NB4 (cell line): ENCODE measurements around the gene AHRR.

Source experiments
- DNase-seq: peaks from one replicate; pipeline ENCODE4 v3.0.0; 2010; ENCODE audit warnings: low read depth
- H3K4me3 ChIP-seq: one replicate; pipeline ENCODE4 v1.5.1; 2011; ENCODE audit warnings: mild to moderate bottlenecking, low read depth, low read length, moderate library complexity
- MYC ChIP-seq: IDR thresholded peaks from 2 replicates; pipeline ENCODE4 v1.6.1; 2011; ENCODE audit warnings: low read depth, low read length
- POLR2A ChIP-seq: IDR thresholded peaks from 2 replicates; pipeline ENCODE4 v1.6.1; 2011; ENCODE audit warnings: mild to moderate bottlenecking; ENCODE audit not compliant: insufficient read length; ENCODE audit errors: extremely low read depth
- TF ChIP-seq, protein P1 (sequence below): IDR thresholded peaks from one replicate; pipeline ENCODE4 v1.5.1; 2012; ENCODE audit warnings: low read depth, low read length
- TF ChIP-seq, protein P2 (sequence below): IDR thresholded peaks from 2 replicates; pipeline ENCODE4 v1.6.1; 2011; ENCODE audit warnings: low read depth, low read length

Gene AHRR

DNA sequence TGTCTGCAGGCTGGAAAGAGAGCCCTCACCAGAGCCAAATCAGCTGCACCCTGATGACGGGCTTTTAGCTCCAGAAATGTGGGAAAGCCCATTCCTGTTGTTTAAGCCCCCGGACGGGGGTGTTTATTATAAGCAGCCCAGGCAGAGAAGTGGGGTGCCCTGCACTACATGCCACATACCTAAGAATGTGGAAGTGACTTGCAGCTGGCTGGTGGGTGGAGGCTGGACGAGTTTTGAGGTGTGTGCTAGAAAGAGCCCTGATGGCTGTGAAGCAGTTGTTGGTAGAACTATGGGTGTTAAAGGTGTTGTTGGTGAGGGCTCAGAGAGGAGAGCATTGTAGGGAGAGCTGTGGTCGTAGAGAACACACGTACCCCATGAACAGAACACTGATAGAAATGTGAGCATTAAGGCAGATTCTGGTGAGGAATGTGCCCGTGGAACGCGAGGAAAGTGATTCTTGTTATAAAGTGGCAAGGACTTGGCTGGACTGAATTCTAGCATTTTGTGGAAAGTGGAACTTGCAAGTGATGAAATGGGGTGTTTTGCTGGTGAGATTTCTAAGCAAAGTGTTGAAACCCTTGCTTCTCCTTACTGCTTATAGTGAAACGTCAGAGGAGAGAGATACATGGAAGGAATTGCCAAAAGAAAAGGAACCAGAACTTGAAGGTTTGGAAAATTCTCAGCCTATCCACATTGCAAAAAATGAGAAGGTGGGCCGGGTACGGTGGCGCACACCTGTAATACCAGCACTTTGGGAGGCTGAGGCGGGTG lies 38.9 kb downstream of the AHRR start:
- TF ChIP-seq, protein P1, sequence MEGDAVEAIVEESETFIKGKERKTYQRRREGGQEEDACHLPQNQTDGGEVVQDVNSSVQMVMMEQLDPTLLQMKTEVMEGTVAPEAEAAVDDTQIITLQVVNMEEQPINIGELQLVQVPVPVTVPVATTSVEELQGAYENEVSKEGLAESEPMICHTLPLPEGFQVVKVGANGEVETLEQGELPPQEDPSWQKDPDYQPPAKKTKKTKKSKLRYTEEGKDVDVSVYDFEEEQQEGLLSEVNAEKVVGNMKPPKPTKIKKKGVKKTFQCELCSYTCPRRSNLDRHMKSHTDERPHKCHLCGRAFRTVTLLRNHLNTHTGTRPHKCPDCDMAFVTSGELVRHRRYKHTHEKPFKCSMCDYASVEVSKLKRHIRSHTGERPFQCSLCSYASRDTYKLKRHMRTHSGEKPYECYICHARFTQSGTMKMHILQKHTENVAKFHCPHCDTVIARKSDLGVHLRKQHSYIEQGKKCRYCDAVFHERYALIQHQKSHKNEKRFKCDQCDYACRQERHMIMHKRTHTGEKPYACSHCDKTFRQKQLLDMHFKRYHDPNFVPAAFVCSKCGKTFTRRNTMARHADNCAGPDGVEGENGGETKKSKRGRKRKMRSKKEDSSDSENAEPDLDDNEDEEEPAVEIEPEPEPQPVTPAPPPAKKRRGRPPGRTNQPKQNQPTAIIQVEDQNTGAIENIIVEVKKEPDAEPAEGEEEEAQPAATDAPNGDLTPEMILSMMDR: no peak
- TF ChIP-seq MYC: no peak
- TF ChIP-seq POLR2A: no peak
- TF ChIP-seq, protein P2, sequence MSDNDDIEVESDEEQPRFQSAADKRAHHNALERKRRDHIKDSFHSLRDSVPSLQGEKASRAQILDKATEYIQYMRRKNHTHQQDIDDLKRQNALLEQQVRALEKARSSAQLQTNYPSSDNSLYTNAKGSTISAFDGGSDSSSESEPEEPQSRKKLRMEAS: no peak
- DNase-seq: peak; percentile 48
- H3K4me3 ChIP-seq: no peak overlapping the region

DNA sequence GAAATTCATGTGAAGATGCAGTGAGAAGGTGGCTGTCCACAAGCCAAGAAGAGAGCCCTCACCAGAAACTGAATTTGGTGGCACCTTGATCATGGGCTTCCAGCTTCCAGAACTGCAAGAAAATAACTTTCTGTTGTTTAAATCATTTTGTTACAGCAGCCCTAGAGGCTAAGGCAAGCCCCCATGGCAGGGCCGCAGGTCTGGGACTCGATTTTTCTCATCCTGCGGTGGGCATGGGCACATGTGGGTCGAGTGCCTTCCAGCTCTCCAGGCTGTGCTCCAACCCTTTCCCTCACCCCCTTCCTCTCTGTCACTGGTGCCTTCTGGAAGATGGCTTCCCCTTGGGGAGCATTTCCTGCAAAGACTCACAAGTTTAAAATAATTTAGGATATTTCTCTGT lies 40.7 kb downstream of the AHRR start:
- TF ChIP-seq, protein P1: no peak
- TF ChIP-seq, protein P2: no peak
- no peak for TF ChIP-seq POLR2A
- no peak for TF ChIP-seq MYC
- no peak for DNase-seq
- no peak overlapping the region for H3K4me3 ChIP-seq

DNA sequence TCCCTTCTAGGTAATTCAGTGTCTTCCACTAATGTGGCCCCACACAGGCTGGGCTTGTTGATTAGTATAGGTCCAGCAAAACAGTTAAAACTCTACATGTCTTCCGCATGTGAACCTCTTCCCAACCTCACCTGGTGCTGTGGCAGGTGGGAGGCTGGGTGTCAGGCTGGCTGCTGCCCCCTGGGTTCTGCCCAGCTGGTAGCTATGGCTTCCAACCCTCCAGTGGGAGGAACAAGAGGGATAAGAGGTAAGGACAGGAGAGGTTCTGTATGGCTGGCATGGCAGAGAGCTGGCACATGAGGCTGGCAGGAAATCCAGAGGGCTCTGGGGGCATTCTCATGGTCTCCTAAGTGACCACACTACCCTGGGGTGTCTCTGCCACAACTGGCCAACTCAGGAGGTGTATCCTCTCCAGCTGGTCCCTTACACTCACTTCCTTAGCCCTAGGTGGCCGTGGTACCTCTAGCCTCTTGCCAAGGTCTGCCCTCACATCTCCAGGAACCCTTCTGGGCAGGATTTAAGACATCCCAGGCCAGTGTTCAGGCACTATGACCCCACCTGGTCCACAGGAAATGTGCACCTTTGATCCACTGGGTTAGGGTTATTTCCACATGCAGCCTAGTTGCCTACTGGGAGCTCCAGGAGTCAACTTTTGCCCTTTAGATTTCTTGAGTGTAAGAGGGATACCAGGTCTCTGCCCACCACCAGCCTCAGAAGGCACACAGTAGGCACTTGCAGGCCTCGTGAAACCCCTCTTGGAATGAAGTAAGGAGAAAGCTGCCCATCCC lies 41.7 kb downstream of the AHRR start:
- no peak overlapping the region for H3K4me3 ChIP-seq
- TF ChIP-seq POLR2A: no peak
- TF ChIP-seq, protein P1: no peak
- TF ChIP-seq, protein P2: no peak
- TF ChIP-seq MYC: no peak
- DNase-seq: no peak

DNA sequence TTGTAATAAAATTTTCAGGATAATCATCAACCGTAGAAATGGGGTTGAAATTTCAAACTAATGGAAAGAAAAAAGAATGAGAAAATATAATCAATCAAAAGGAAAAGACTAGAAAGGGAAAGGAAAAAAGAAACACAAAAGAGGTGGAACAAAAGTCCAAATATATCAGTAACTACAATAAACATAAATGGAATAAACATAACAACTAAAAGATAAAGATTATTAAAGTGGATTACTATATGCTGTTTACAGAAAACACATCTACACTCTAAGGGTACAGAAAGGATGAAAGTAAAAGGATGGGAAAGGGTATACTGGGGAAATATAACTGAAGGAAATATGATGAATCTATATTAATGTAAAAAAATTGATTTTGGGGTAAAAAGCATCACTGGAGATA lies 43.0 kb downstream of the AHRR start:
- TF ChIP-seq POLR2A: no peak
- no peak for TF ChIP-seq MYC
- TF ChIP-seq, protein P1: no peak
- TF ChIP-seq, protein P2: no peak
- DNase-seq: no peak
- no peak overlapping the region for H3K4me3 ChIP-seq

DNA sequence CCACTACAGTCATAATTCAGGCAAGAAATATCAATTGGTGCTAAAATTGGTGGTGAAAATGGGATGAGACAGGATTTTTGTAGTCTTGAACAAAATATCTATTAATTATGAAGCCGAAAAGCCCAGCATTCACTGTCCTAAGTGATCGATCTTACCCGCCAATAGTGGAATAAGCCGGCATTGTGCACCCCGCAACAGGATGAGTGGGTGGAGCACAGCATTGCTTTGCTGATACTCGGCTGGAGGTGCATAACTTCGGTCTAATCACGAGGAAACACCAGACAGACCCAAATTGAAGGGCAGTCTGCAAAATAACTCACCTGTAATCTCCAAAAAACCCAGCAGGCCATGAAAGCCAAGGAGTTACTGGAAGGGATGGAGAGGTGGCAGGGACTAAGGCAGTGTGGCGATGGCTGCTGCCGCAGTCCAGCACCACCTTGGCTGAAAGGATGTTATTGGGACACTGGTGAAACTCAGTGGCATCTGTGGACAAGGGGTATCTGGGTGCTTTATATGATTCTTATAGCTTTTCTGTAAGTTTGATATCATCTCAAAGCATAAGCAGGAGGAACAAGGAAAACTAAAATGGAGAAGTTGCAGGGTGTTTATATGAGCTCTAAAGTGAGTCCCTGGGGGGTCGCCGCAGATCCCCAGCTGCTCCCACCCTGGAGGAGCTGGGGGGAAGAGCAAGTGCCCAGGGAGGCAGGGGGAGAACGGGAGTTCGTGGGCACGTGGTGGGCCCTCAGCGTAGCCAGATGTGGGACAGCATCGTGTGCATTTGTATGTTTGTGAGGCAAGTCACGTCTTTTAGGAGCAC lies 45.2 kb downstream of the AHRR start:
- H3K4me3 ChIP-seq: no peak overlapping the region
- TF ChIP-seq, protein P2: peak; percentile 87
- TF ChIP-seq, protein P1: no peak
- TF ChIP-seq MYC (peak; percentile 75), POLR2A (no peak)
- peak; percentile 86 for DNase-seq
